Uterus (tissue), 2 donors: ENCODE data around the gene CAPZB.

Source experiments
- POLR2A ChIP-seq, 2 donors: fragments of 450-650 bp; IDR thresholded peaks; one replicate each; pipeline ENCODE4 v1.6.1; 2016; ENCODE audit warnings: antibody characterized with exemption in 2 of 2, mild to moderate bottlenecking in 1 of 2, moderate library complexity in 1 of 2
- TF ChIP-seq, protein P1 (sequence below), 4 experiments: fragments of 200-600 bp in 2 of 4; fragments of 450-650 bp in 2 of 4; sonication (generic) in 2 of 4; IDR thresholded peaks; one replicate each; pipeline ENCODE4 v1.5.1; 2016 to 2019; ENCODE audit warnings: antibody characterized with exemption in 4 of 4, mild to moderate bottlenecking in 2 of 4, moderate library complexity in 1 of 4

GRCh38 chr1:19485362-19486187 lies at the start of gene CAPZB:
- TF ChIP-seq, protein P1, sequence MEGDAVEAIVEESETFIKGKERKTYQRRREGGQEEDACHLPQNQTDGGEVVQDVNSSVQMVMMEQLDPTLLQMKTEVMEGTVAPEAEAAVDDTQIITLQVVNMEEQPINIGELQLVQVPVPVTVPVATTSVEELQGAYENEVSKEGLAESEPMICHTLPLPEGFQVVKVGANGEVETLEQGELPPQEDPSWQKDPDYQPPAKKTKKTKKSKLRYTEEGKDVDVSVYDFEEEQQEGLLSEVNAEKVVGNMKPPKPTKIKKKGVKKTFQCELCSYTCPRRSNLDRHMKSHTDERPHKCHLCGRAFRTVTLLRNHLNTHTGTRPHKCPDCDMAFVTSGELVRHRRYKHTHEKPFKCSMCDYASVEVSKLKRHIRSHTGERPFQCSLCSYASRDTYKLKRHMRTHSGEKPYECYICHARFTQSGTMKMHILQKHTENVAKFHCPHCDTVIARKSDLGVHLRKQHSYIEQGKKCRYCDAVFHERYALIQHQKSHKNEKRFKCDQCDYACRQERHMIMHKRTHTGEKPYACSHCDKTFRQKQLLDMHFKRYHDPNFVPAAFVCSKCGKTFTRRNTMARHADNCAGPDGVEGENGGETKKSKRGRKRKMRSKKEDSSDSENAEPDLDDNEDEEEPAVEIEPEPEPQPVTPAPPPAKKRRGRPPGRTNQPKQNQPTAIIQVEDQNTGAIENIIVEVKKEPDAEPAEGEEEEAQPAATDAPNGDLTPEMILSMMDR (IDR thresholded peaks at IDR 0.05) = peak in 2 of 4 experiments; percentile 8 to 36
- TF ChIP-seq POLR2A (IDR thresholded peaks at IDR 0.05) = peak; percentile 82 to 95
